ENCODE measurements around the gene MAEA.

The MAEA gene

DNA sequence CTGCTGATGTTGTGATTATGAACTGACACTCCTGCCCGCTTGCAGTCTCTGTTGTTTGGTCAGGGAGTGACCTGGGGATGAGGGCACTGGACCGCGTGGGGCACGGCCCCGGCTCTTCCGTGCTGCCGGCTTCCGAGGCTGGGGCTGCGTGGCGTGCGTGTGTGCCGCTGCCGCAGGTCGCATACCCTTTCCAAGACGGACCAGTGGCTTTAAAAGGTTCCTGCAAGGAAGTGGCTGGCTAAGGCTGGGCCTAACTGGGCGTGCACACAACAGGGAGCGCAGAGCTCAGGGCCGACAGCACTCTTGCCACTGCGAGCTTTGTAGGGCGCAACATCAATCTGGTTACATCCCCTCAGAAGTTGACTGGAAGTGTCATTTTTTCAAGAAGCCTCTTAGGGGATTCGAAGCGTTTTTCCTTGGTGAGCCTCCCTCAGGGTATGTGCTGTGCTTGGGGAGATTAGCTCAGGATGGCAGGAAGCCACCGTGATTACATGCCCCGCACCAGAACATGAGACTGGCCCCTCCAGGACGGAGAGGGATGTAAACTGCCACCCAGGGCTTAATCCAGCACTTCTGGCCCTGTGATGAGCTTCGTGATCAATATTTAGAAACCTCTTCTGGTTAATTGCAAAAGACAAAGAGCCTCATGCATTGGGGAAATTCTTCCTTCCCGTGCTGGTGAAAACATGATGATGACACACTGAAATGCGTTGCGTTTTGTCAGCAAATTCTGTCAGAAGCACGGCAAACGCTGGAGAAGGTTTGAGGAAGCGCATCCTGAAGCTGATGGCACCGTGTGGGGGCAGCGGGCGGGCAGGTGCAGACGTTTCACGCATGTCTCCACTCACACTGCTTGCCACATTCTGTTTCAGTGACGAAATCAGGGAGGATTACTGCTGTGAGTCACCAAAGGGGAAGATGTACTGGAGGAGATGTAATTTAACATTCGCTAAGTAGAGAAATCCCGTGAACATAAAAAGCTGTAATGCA, 11.1 kb downstream of the MAEA start:
- no peak for DNase-seq (ENCODE audit: low read depth)

DNA sequence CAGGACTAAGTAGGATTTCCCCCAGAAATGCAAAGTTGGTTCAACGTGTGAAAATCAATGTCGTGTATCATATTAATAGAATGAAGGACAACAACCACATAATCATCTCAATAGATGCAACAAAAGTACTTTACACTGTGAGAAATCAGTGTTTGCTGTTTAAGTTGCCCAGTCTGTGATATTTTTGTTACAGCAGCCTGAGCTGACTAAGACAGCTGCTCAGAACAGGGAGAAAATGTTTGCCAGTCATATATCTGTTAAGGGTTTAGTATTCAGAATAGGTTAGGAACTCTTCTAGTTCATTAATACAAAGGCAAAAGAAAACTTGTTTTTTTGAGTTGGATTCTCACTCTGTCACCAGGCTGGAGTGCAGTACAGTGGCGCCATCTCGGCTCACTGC, 12.5 kb downstream of the MAEA start:
- no peak for DNase-seq (ENCODE audit: low read depth)

- DNase-seq (ENCODE audit: low read depth) = no peak
These were observed 15.6 kb downstream of the MAEA start for GRCh38 chr4:1305261-1305711.

DNA sequence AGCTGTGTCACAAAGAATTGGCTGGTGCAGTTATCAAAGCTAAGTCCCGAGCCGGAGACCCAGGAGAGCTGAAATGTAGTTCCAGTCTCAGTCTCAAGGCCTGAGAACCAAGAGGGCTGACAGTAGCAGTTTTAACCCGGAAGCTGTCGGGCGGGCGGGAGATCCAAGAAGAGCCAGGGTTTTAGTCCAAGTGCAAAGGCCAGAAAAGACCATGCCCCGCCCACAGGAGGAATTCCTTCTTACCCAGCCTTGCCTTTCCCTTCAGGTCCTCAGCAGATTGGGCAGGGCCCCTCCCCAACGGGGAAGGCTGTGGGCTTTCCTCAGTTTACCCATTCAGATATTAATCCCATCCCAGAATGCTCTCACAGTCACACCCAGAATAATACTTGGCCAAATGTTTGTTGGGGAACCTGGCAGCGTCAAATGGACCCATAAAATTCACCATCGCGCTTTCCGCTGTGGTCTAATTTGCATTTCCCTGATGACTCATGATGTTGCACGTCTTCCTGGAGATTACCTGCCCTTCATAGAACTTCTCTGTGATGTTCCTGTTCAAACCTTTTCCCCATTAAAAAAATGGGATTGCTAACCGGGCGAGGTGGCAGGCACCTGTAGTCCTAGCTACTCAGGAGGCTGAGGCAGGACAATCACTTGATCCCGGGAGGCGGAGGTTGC, 16.2 kb downstream of the MAEA start:
- DNase-seq (ENCODE audit: low read depth) = no peak

GRCh38 chr4:1307951-1308735, 18.5 kb downstream of the MAEA start:
- DNase-seq (ENCODE audit: low read depth) = no peak

GRCh38 chr4:1309261-1310010, 19.7 kb downstream of the MAEA start:
- DNase-seq (ENCODE audit: low read depth) = peak; percentile 28

GRCh38 chr4:1310031-1310795, 20.5 kb downstream of the MAEA start:
- no peak for DNase-seq (ENCODE audit: low read depth)

GRCh38 chr4:1310796-1311631, 21.3 kb downstream of the MAEA start:
- no peak for DNase-seq (ENCODE audit: low read depth)

DNA sequence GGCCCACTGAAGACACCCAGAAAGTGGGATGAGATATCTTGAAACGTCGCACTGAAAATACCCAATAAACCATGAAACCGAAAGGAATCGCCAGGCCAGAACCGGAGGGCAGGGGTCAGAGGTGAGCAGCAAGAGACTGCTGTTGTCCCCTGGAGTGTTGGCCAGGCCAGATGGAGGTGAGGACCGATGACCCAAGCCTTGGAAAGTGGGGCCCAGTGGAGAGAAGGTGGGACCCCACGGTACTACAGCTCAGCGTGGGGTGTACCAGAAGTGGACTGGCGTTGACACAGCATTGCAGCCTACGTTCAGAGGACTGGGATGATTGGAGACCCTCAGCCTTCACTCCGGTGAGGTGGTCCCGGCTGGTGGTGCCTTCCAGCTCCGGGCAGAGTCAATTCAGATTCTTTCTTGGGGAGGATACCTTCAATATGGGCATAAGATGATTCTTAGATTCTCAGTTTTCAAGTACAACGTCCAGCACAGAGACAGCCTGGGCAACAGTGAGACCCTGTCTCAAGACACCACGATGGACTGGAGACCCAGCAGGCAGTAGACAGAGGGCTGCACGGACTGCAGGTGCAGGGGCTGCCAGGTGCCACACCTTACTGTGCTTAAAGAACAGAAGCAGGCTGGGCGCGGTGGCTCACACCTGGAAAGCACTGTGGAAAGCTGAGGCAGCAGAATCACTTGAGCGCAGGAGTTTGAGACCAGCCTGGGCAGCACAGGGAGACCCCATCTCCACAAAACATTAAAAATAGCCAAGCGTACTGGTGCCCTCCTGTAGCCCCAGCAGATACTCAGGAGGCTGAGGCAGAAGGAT, 23.3 kb downstream of the MAEA start:
- no peak for DNase-seq (ENCODE audit: low read depth)

DNA sequence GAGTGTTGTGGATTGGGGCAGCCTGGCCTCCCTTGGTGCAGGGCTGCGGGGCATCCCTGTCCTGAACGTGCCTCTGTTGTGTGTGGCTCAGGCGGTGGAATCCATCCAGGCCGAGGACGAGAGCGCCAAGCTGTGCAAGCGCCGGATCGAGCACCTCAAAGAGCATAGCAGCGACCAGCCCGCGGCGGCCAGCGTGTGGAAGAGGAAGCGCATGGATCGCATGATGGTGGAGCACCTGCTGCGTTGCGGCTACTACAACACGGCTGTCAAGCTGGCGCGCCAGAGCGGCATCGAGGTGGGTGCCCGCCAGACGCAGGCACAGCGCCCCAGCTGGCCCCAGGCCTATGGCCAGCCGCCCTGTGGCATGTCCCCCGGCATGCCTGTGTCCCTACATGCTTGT, 25.6 kb downstream of the MAEA start:
- no peak for DNase-seq (ENCODE audit: low read depth)

DNA sequence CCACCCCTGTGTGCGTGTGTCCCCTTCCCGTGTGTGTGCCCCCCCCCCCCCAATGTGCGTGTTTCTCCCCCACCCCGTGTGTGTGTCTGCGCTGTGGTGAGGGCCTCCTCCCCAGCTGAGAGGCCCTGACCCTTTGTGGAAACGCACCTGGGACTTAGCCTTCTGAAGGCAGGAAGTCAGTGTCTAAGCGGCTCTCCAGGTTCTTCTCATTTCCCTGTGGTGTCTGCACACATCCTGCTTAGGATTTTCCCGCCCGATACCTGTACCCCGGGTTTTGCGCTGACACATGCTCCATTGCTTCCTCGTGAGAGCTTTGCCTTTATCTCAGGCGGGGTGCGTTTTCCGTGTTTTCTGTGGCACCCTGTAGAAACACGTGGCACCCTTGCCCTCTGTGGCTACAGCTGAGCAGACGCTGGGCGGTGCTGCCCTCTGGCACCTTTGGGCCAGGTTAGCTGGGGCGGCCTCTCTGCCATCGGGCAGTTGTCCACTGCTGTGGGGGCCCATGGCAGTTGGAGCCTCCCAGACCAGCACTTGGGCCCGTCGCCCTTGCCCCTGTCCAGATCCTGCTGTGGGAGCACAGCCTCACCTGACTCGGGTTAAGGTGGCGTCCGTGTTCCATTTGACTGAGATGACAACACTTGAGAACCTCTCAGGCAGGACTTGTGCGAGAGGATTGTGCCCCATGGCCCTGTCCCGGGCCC, 26.3 kb downstream of the MAEA start:
- DNase-seq (ENCODE audit: low read depth) = no peak

DNA sequence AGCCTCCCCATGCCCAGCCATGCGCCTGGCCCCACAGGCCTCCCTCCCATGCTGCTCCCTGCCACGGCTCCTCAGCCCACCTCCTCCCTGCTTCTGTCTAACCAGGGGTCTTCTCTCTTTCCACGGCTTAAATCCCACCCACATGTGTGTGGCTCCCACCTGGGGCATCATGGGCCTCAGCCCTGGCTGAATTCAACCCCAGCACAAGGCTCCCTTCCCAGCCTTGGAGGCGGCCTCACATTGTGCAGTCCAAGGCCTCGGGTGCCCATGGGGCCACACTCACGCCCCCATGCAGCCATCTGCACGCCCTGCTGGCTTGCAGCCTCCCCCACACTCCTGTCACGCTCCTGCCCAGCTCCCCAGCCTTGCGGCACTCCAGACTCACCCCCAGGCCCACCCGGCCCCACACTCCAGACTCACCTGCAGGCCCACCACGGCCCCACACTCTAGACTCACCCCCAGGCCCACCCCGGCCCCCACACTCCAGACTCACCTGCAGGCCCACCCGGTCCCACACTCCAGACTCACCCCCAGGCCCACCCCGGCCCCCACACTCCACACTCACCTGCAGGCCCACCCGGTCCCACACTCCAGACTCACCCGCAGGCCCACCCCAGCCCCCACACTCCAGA, 27.0 kb downstream of the MAEA start:
- no peak for DNase-seq (ENCODE audit: low read depth)

GRCh38 chr4:1317177-1318045, 27.7 kb downstream of the MAEA start:
- DNase-seq (ENCODE audit: low read depth) = no peak

- DNase-seq (ENCODE audit: low read depth) = no peak
These were observed 28.3 kb downstream of the MAEA start for GRCh38 chr4:1318046-1318375.

DNA sequence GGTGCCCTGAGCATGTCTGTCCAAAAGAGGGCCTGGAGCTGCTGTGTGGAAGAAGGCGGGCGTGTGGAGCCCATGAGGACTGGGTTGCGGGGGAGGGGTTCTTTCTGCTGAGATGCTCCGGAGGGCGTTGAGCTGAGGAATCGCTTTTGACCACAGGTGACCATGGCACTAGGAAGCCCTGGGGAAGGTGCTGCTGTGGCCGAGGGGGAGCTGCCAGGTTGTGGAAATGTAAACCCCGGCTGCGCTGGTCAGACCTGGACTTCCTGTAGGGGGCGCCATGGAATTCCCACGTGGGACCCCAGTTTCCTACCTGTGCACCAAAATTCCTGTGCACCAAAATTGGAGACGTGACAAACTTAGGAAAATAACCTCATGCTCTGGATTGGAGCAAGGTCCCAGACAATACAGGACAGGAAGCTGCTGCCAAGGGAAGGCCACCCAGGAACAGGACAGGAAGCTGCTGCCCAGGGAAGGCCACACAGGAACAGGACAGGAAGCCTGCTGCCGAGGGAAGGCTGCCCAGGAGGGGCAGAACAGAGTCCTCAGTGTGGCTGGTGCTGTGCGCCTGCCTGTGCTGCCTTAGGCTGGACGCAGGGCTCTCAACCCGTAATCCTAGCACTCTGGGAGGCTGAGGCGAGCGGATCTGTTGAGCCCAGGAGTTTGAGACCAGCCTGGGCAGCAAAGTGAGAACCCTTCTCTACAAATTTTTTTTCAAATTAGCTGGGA, 29.0 kb downstream of the MAEA start:
- DNase-seq (ENCODE audit: low read depth) = no peak

DNA sequence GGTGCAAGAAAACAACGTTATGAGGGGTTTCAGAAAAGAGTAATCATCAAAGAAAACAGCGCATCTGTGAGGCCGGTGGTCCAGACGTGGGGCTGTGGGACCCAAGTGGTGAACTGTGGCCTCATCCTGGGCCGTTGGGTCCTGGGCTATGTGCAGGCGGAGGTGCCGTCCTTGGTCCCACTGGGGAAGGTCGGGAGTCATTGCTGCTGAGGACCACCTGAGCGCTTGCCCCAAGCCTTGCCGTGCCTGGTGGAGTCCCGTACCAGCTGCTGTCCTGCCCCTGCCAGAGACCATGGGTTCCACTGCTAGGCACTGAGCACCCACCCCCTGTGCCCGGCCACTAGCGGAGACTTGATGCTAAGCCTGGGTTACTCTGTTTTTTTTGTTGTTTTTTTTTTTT, 31.8 kb downstream of the MAEA start:
- no peak for DNase-seq (ENCODE audit: low read depth)
